HEK293 (cell line): ENCODE data around the gene SEMA6A.

ENCODE experiments used
- CTCF ChIA-PET: fragments of 350-600 bp; formaldehyde crosslinking; extraction: SDS; loops from one replicate; lab custom pipeline; 2021; ENCODE audit warnings: antibody characterized with exemption; lab: Yijun Ruan, JAX
- POLR2A ChIA-PET: fragments of 300-600 bp; formaldehyde crosslinking; extraction: SDS; loops from one replicate; lab custom pipeline; 2020; ENCODE audit warnings: antibody characterized with exemption, inconsistent platforms; lab: Yijun Ruan, JAX
- H3K27ac ChIP-seq: fragments of 200-500 bp; sonication (Bioruptor generic); 2 replicates; pipeline ENCODE4 v1.5.1; 2014; ENCODE audit warnings: low read depth, low read length, control low read depth, inconsistent platforms; ENCODE audit errors: extremely low read depth
- H3K36me3 ChIP-seq, 2 experiments: fragments of 200-500 bp in 1 of 2; sonication (Bioruptor generic) in 1 of 2; 1 replicate in 1 of 2; 2 replicates in 1 of 2; pipeline ENCODE4 v1.5.1; 2014 to 2017; ENCODE audit warnings: inconsistent platforms in 2 of 2, low read length in 2 of 2; ENCODE audit not compliant: control insufficient read depth in 2 of 2, insufficient read depth in 1 of 2
- H3K4me1 ChIP-seq: fragments of 200-500 bp; sonication (Bioruptor generic); 2 replicates; pipeline ENCODE4 v1.5.1; 2014; ENCODE audit warnings: mild to moderate bottlenecking, low read length, inconsistent platforms; ENCODE audit not compliant: control insufficient read depth, insufficient read depth
- H3K4me3 ChIP-seq: 2 replicates; pipeline ENCODE4 v1.5.1; 2011; ENCODE audit warnings: low read depth, mild to moderate bottlenecking, control low read depth, low read length, moderate library complexity
- H3K9me3 ChIP-seq: fragments of 200-500 bp; sonication (Bioruptor generic); 2 replicates; pipeline ENCODE4 v1.5.1; 2014; ENCODE audit warnings: low read depth, low read length, inconsistent platforms; ENCODE audit not compliant: control insufficient read depth, insufficient read depth
- ATF2 ChIP-seq: fragments of 450-650 bp; formaldehyde crosslinking; IDR thresholded peaks from 2 replicates; pipeline ENCODE4 v1.5.1; 2016; ENCODE audit warnings: missing biosample characterization, missing genetic modification characterization, low read depth
- PRDM1 ChIP-seq: fragments of 450-650 bp; formaldehyde crosslinking; IDR thresholded peaks from 2 replicates; pipeline ENCODE4; 2016; ENCODE audit warnings: missing biosample characterization, missing genetic modification characterization
- SCRT1 ChIP-seq: fragments of 450-650 bp; formaldehyde crosslinking; IDR thresholded peaks from 2 replicates; pipeline ENCODE4 v1.5.1; 2016; ENCODE audit warnings: missing biosample characterization, missing genetic modification characterization, borderline replicate concordance
- SP7 ChIP-seq: fragments of 450-650 bp; formaldehyde crosslinking; IDR thresholded peaks from 2 replicates; pipeline ENCODE4 v1.5.1; 2016; ENCODE audit warnings: missing biosample characterization, missing genetic modification characterization
- TRIM28 ChIP-seq: IDR thresholded peaks from 2 replicates; pipeline ENCODE4 v1.6.1; 2011; ENCODE audit warnings: low read length, control low read depth, borderline replicate concordance
- ZEB2 ChIP-seq: fragments of 450-650 bp; formaldehyde crosslinking; IDR thresholded peaks from 2 replicates; pipeline ENCODE4 v1.5.1; 2016; ENCODE audit warnings: missing biosample characterization, missing genetic modification characterization
- ZNF112 ChIP-seq: fragments of 450-650 bp; formaldehyde crosslinking; IDR thresholded peaks from 2 replicates; pipeline ENCODE4 v1.5.0; 2017; ENCODE audit warnings: missing biosample characterization, missing genetic modification characterization
- ZNF248 ChIP-seq: fragments of 450-650 bp; formaldehyde crosslinking; IDR thresholded peaks from 2 replicates; pipeline ENCODE4 v1.5.1; 2017; ENCODE audit warnings: missing biosample characterization, missing genetic modification characterization
- ZNF324 ChIP-seq: fragments of 450-650 bp; formaldehyde crosslinking; IDR thresholded peaks from 2 replicates; pipeline ENCODE4 v1.5.1; 2016; ENCODE audit warnings: missing biosample characterization, missing genetic modification characterization
- ZNF404 ChIP-seq: fragments of 450-650 bp; formaldehyde crosslinking; IDR thresholded peaks from 2 replicates; pipeline ENCODE4 v1.5.1; 2017; ENCODE audit warnings: missing biosample characterization, missing genetic modification characterization
- ZNF623 ChIP-seq: fragments of 450-650 bp; formaldehyde crosslinking; IDR thresholded peaks from 2 replicates; pipeline ENCODE4 v1.5.1; 2016; ENCODE audit warnings: missing biosample characterization, missing genetic modification characterization
- ZNF639 ChIP-seq: fragments of 450-650 bp; formaldehyde crosslinking; IDR thresholded peaks from 2 replicates; pipeline ENCODE4 v1.5.1; 2016; ENCODE audit warnings: missing biosample characterization, missing genetic modification characterization
- ZNF660 ChIP-seq: fragments of 450-650 bp; IDR thresholded peaks from 2 replicates; pipeline ENCODE4 v1.5.1; 2018; ENCODE audit warnings: missing biosample characterization, mild to moderate bottlenecking, missing genetic modification characterization
- ZNF785 ChIP-seq: fragments of 450-650 bp; formaldehyde crosslinking; IDR thresholded peaks from 2 replicates; pipeline ENCODE4 v1.5.1; 2016; ENCODE audit warnings: missing biosample characterization, missing genetic modification characterization
- TF ChIP-seq, protein P1 (sequence below): fragments of 450-650 bp; formaldehyde crosslinking; IDR thresholded peaks from 2 replicates; pipeline ENCODE4 v1.5.1; 2016; ENCODE audit warnings: missing biosample characterization, missing genetic modification characterization
- TF ChIP-seq, protein P2 (sequence below): fragments of 450-650 bp; formaldehyde crosslinking; IDR thresholded peaks from 2 replicates; pipeline ENCODE4 v1.5.1; 2017; ENCODE audit warnings: missing biosample characterization, missing genetic modification characterization
- TF ChIP-seq, protein P3 (sequence below): fragments of 450-650 bp; formaldehyde crosslinking; IDR thresholded peaks from 2 replicates; pipeline ENCODE4 v1.5.1; 2016; ENCODE audit warnings: missing biosample characterization, missing genetic modification characterization
- TF ChIP-seq, protein P4 (sequence below): fragments of 450-650 bp; formaldehyde crosslinking; IDR thresholded peaks from 2 replicates; pipeline ENCODE4 v1.5.1; 2017; ENCODE audit warnings: missing biosample characterization, missing genetic modification characterization

Gene SEMA6A

DNA sequence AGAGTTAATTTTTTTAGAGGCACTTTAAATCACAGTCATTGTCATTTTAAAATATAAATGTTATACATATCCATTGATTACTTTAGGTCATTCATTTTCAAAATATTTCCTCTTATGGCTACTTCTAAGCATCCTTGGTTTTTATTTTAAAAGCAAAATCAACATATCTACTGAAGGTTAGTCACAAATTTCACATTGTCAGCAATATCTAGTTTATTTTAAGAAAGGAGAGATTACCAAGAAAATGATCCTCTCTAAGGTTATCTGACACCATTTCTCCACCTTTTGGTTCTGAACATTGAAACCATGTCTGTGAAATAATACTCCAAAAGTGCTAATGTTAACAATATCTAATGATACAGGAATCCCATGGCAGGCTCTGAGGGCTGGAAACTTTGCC, 24.5 kb downstream of the SEMA6A start:
- no peak overlapping the region for H3K27ac ChIP-seq
- no peak for TF ChIP-seq ATF2 (tag by site-specific recombination)
- TF ChIP-seq ZEB2 = no peak
- TF ChIP-seq ZNF112 = no peak
- no peak for TF ChIP-seq ZNF248
- no peak for TF ChIP-seq ZNF623 (tag by site-specific recombination)
- TF ChIP-seq ZNF785 = no peak
- no peak for TF ChIP-seq ZNF404
- POLR2A ChIA-PET = no interaction called here
- no peaks in the 10 kb centered on the region for H3K9me3 ChIP-seq
- H3K36me3 ChIP-seq = no peaks in the 10 kb centered on the region
- no peaks in the 10 kb centered on the region for H3K4me1 ChIP-seq
- no peak overlapping the region for H3K4me3 ChIP-seq
- CTCF ChIA-PET = no interaction called here

- CTCF ChIA-PET = interaction anchor here (1.1 to 2.0 kb wide), 2 partner anchors 11 kb away, joined by 6 to 8 read pairs; no protein-coding TSS in a partner anchor
Observed at GRCh38 chr5:116546743-116547124, 27.9 kb downstream of the SEMA6A start.

DNA sequence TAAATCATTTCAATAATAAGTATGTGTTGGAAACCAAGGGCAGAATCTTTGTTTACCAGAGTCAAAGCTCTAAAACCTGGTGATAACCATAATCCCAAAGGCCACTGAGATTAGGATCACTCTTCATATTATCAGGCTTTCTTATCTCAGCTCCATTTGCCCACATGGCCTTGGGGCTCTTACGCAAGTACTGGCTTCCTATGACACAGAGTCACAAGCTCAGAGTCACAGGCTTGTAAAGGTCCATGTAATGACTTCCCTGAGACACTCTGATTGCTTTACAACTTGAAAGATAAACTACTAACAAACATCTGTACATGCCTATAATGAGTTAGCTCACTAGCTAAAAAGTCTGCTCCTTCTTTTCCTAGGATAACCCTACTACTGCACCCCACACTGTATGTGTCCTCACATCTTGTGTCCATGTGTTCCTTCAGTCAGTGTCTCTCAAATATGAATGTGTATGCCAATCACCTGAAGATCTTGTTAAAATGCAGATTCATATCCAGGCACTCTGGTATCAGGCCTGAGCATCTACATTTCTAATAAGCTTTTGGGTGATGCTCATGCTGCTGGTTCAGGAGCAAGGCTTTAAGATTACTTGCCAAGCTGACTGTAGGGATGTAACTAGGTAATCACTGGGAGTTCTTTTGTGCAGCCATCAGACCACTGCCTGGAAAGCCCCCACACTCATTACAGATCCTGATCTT, 28.4 kb downstream of the SEMA6A start:
- Histone ChIP-seq H3K4me1 (peaks cover 2% of the 10 kb centered on the region; the same call in 1 of the 2 replicates), H3K9me3 (no peaks in the 10 kb centered on the region), H3K4me3 (no peak overlapping the region), H3K36me3 (no peaks in the 10 kb centered on the region), H3K27ac (no peak overlapping the region)
- POLR2A ChIA-PET = no interaction called here
- CTCF ChIA-PET = interaction anchor here (1.1 kb wide), 1 partner anchor 12 kb away, joined by 8 read pairs; no protein-coding TSS in a partner anchor
- TF ChIP-seq, protein P1, sequence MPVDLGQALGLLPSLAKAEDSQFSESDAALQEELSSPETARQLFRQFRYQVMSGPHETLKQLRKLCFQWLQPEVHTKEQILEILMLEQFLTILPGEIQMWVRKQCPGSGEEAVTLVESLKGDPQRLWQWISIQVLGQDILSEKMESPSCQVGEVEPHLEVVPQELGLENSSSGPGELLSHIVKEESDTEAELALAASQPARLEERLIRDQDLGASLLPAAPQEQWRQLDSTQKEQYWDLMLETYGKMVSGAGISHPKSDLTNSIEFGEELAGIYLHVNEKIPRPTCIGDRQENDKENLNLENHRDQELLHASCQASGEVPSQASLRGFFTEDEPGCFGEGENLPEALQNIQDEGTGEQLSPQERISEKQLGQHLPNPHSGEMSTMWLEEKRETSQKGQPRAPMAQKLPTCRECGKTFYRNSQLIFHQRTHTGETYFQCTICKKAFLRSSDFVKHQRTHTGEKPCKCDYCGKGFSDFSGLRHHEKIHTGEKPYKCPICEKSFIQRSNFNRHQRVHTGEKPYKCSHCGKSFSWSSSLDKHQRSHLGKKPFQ (tag by site-specific recombination) = peak; percentile 47; the same call in 1 of the 2 replicates
- peak; percentile 87 for TF ChIP-seq SP7 (tag by site-specific recombination)
- TF ChIP-seq, protein P2, sequence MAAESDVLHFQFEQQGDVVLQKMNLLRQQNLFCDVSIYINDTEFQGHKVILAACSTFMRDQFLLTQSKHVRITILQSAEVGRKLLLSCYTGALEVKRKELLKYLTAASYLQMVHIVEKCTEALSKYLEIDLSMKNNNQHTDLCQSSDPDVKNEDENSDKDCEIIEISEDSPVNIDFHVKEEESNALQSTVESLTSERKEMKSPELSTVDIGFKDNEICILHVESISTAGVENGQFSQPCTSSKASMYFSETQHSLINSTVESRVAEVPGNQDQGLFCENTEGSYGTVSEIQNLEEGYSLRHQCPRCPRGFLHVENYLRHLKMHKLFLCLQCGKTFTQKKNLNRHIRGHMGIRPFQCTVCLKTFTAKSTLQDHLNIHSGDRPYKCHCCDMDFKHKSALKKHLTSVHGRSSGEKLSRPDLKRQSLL (tag by site-specific recombination) = no peak
- TF ChIP-seq TRIM28 = peak; percentile 11; the same call in 1 of the 2 replicates
- TF ChIP-seq ZNF324 (tag by site-specific recombination) = 0 out of 2 replicates have a peak, but pooled peaks have one; percentile 18
- no peak for TF ChIP-seq SCRT1 (tag by site-specific recombination)
- TF ChIP-seq ZNF660 (tag by site-specific recombination) = peak; percentile 66; the same call in 1 of the 2 replicates

More at GRCh38 chr5:116546743-116547124, 27.9 kb downstream of the SEMA6A start:
- no peak overlapping the region for H3K27ac ChIP-seq
- POLR2A ChIA-PET = no interaction called here
- peaks cover 2% of the 10 kb centered on the region; the same call in 1 of the 2 replicates for H3K4me1 ChIP-seq
- no peaks in the 10 kb centered on the region for H3K36me3 ChIP-seq
- H3K9me3 ChIP-seq = no peaks in the 10 kb centered on the region
- TF ChIP-seq PRDM1 (tag by site-specific recombination) = peak; percentile 52; the same call in 1 of the 2 replicates
- no peak for TF ChIP-seq ZNF639
- TF ChIP-seq, protein P3, sequence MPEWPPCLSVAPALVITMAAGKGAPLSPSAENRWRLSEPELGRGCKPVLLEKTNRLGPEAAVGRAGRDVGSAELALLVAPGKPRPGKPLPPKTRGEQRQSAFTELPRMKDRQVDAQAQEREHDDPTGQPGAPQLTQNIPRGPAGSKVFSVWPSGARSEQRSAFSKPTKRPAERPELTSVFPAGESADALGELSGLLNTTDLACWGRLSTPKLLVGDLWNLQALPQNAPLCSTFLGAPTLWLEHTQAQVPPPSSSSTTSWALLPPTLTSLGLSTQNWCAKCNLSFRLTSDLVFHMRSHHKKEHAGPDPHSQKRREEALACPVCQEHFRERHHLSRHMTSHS (tag by site-specific recombination) = no peak
- TF ChIP-seq, protein P4, sequence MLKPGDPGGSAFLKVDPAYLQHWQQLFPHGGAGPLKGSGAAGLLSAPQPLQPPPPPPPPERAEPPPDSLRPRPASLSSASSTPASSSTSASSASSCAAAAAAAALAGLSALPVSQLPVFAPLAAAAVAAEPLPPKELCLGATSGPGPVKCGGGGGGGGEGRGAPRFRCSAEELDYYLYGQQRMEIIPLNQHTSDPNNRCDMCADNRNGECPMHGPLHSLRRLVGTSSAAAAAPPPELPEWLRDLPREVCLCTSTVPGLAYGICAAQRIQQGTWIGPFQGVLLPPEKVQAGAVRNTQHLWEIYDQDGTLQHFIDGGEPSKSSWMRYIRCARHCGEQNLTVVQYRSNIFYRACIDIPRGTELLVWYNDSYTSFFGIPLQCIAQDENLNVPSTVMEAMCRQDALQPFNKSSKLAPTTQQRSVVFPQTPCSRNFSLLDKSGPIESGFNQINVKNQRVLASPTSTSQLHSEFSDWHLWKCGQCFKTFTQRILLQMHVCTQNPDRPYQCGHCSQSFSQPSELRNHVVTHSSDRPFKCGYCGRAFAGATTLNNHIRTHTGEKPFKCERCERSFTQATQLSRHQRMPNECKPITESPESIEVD (tag by site-specific recombination) = peak; percentile 64
- no peak overlapping the region for H3K4me3 ChIP-seq
